K562 (cell line): ENCODE results near the gene SUFU. TPM values are rescaled to one million over a fixed set of nuclear protein-coding genes. Genes with fewer than 3 reads are reported as not detected.
A peak's percentile ranks its signal among the peaks of the same experiment; 100 is the strongest.

Experiments used
- ATAC-seq: fragments of 200-7000 bp; cut with Tn5 transposase; 3 replicates; pipeline ENCODE4 v1.9.1; 2020; ENCODE audit warnings: moderate library complexity
- BruUV-seq: library from RNA; stranded (reverse); fragments of 400-500 nt; replicated peaks from 2 replicates; lab custom pipeline; 2021; lab: Mats Ljungman, UMichigan
- CTCF ChIA-PET: fragments of 300-600 bp; formaldehyde crosslinking; extraction: SDS; loops from one replicate; lab custom pipeline; 2021; ENCODE audit warnings: low intra/inter-chr PET ratio; lab: Yijun Ruan, JAX
- POLR2A ChIA-PET: fragments of 300-600, 350-650 bp; sonication (Branson Sonifier 250); formaldehyde crosslinking; extraction: SDS; loops from one replicate; lab custom pipeline; 2021; ENCODE audit warnings: antibody characterized with exemption, inconsistent platforms; lab: Yijun Ruan, JAX
- DNase-seq, 4 experiments: peaks; one replicate each; pipeline versions ENCODE4 v3.0.0 to v3.0.0-alpha.2; 2011 to 2018; ENCODE audit warnings: low spot score in 3 of 4, mixed read lengths in 3 of 4; ENCODE audit errors: extremely low read depth in 1 of 4
- FAIRE-seq: peaks from 2 replicates; lab custom pipeline; 2011; peaks lifted over from hg19 to GRCh38; lab: Jason Lieb, UNC
- H2AFZ ChIP-seq: 2 replicates; pipeline ENCODE4 v1.6.0; 2011; ENCODE audit warnings: low read depth, low read length, control low read depth, inconsistent platforms
- H3K27ac ChIP-seq: fragments of 200-600 bp; 3 replicates; pipeline ENCODE4 v1.8.0; 2011; ENCODE audit warnings: low read depth, mild to moderate bottlenecking, control low read depth, inconsistent platforms, low read length, moderate library complexity, mixed read lengths; ENCODE audit errors: extremely low read depth
- H3K27me3 ChIP-seq, 2 experiments: fragments of 300-600 bp in 1 of 2; 2 replicates in 1 of 2; 3 replicates in 1 of 2; pipeline versions ENCODE4 v1.6.0 to v1.8.0; 2011; ENCODE audit warnings: inconsistent platforms in 2 of 2, low read length in 2 of 2, mild to moderate bottlenecking in 1 of 2, mixed read lengths in 1 of 2, moderate library complexity in 1 of 2; ENCODE audit not compliant: control insufficient read depth in 2 of 2, insufficient read depth in 2 of 2
- H3K36me3 ChIP-seq: fragments of 300-600 bp; 3 replicates; pipeline ENCODE4 v1.8.0; 2011; ENCODE audit warnings: mild to moderate bottlenecking, low read length, inconsistent platforms; ENCODE audit not compliant: control insufficient read depth, insufficient read depth
- H3K4me1 ChIP-seq, 2 experiments: fragments of 200-600 bp in 1 of 2; replicated peaks in 1 of 2; 2 replicates in 1 of 2; 3 replicates in 1 of 2; pipeline versions ENCODE4 v1.5.1 to v1.8.0; 2011; ENCODE audit warnings: inconsistent platforms in 2 of 2, low read length in 2 of 2, mild to moderate bottlenecking in 1 of 2, mixed read lengths in 1 of 2, moderate library complexity in 1 of 2; ENCODE audit not compliant: control insufficient read depth in 2 of 2, insufficient read depth in 2 of 2
- H3K4me2 ChIP-seq: 2 replicates; pipeline ENCODE4 v1.6.1; 2011; ENCODE audit warnings: low read length, control low read depth, inconsistent platforms, mixed read lengths; ENCODE audit not compliant: insufficient read depth
- H3K4me3 ChIP-seq: fragments of 200-600 bp; sonication (generic), shearing (Covaris generic); 2 replicates; pipeline ENCODE4 v1.5.1; 2016; ENCODE audit warnings: control low read depth, inconsistent platforms
- H3K79me2 ChIP-seq: fragments of 200-600 bp; 3 replicates; pipeline ENCODE4 v1.8.0; 2011; ENCODE audit warnings: low read length, inconsistent platforms; ENCODE audit not compliant: control insufficient read depth, insufficient read depth
- H3K9ac ChIP-seq, 2 experiments: 2 replicates each; pipeline versions ENCODE4 v1.6.0 to v1.6.1; 2011; ENCODE audit warnings: low read depth in 2 of 2, low read length in 2 of 2, control low read depth in 1 of 2, inconsistent platforms in 1 of 2, mild to moderate bottlenecking in 1 of 2, mixed read lengths in 1 of 2; ENCODE audit not compliant: insufficient read depth in 1 of 2
- H3K9me1 ChIP-seq: one replicate; pipeline ENCODE4 v1.6.0; 2011; ENCODE audit warnings: inconsistent platforms, mild to moderate bottlenecking, low read length, moderate library complexity; ENCODE audit not compliant: control insufficient read depth, insufficient read depth
- H3K9me3 ChIP-seq: replicated peaks from 2 replicates; pipeline ENCODE4 v1.5.1; 2011; ENCODE audit warnings: low read depth, low read length, inconsistent platforms; ENCODE audit not compliant: control insufficient read depth, insufficient read depth
- H4K20me1 ChIP-seq: replicated peaks from 2 replicates; pipeline ENCODE4 v1.6.1; 2011; ENCODE audit warnings: low read length, inconsistent platforms, mixed read lengths; ENCODE audit not compliant: control insufficient read depth, insufficient read depth
- ARID3A ChIP-seq: IDR thresholded peaks from 2 replicates; pipeline ENCODE4 v1.6.1; 2012; ENCODE audit warnings: low read depth, low read length, improper control_type of control experiment, borderline replicate concordance
- CBX1 ChIP-seq: sonication (generic); IDR thresholded peaks from 2 replicates; pipeline ENCODE4 v1.6.1; 2016; ENCODE audit warnings: antibody characterized with exemption, low read depth, mild to moderate bottlenecking
- CHD1 ChIP-seq: fragments of 200-600 bp; sonication (generic); IDR thresholded peaks from one replicate; pipeline ENCODE4 v1.6.1; 2012; ENCODE audit warnings: mild to moderate bottlenecking, moderate library complexity, low read length, inconsistent platforms
- ETV1 ChIP-seq: fragments of 450-650 bp; conservative IDR thresholded peaks from 2 replicates; pipeline ENCODE4 v1.6.1; 2016; ENCODE audit warnings: missing genetic modification characterization, control low read depth, low read depth, missing compliant biosample characterization
- RBM25 ChIP-seq: fragments of 200-400 bp; formaldehyde crosslinking; IDR thresholded peaks from 2 replicates; pipeline ENCODE4 v1.6.1; 2018; ENCODE audit warnings: low read length, low read depth, moderate library complexity; ENCODE audit not compliant: severe bottlenecking
- TCFL5 ChIP-seq: fragments of 250-450 bp; sonication (Bioruptor Pico); conservative IDR thresholded peaks from 2 replicates; pipeline ENCODE4 v1.6.1; 2021; ENCODE audit warnings: mild to moderate bottlenecking, moderate library complexity, matching md5 sums
- ZNF146 ChIP-seq: IDR thresholded peaks from one replicate; pipeline ENCODE4 v1.6.1; 2018; ENCODE audit warnings: missing compliant biosample characterization; ENCODE audit not compliant: unreplicated experiment
- ZNF707 ChIP-seq: fragments of 250-450 bp; sonication (Bioruptor Pico); conservative IDR thresholded peaks from 2 replicates; pipeline ENCODE4 v1.8.0; 2022; ENCODE audit warnings: inconsistent platforms, mild to moderate bottlenecking, moderate library complexity
- WGBS: fragments of 100-300 bp; shearing (Covaris generic); methylation state at CpG from one replicate; pipeline ENCODE4 v1.1.6; 2016; ENCODE audit warnings: low coverage, mixed read lengths; ENCODE audit not compliant: insufficient coverage; ENCODE audit errors: missing lambda C conversion rate; 5-methylcytosine and 5-hydroxymethylcytosine counted together
- in situ Hi-C: fragments of 300-500 bp; cut with MboI; formaldehyde crosslinking; loops from 4 replicates; pipeline ENCODE4 v1.15.0; 2018; ENCODE audit warnings: inconsistent platforms, mixed read lengths
- intact Hi-C: fragments of 100-400 bp; cut with micrococcal nuclease; formaldehyde crosslinking; loops from 2 replicates; pipeline ENCODE4 v1.14.2; 2022
- polyA plus RNA-seq, 8 experiments: library from polyadenylated mRNA; depleted of rRNA in 4 of 8; stranded (reverse) in 5 of 8; unstranded in 3 of 8; fragments of >200 nt; fragmentation: Nextera tagmentation in 2 of 8; fragmentation: Illumina TruSeq in 1 of 8; extraction: Ambion mirVana in 2 of 8; extraction: Trizol in 1 of 8; gene quantifications; 2 replicates each; pipeline versions ENCODE4 v1.2.1 to v1.2.3, GENCODE V29; 2011 to 2014; ENCODE audit warnings: inconsistent platforms in 1 of 8, missing spikeins in 1 of 8
- total RNA-seq, 7 experiments: library from RNA; depleted of rRNA in 6 of 7; stranded (reverse); fragments of >200 nt in 6 of 7; fragmentation: Illumina TruSeq in 2 of 7; extraction: Trizol in 2 of 7; gene quantifications; 2 replicates each; pipeline versions ENCODE4 v1.2.1 to v1.2.3, GENCODE V29; 2011 to 2021; ENCODE audit warnings: low replicate concordance in 1 of 7
- TF ChIP-seq, protein P1 (sequence below): sonication (generic); formaldehyde crosslinking; IDR thresholded peaks from 2 replicates; pipeline ENCODE4 v1.8.1; 2022; ENCODE audit warnings: missing genetic modification reagents

SUFU gene
- total and polyA plus RNA-seq, 9 of the 15 experiments (the other 6 are each of a cell fraction or from before 2014, with no cell fraction given), result 0.59 to 6.3 (median 0.82) TPM

- TF ChIP-seq, protein P1, sequence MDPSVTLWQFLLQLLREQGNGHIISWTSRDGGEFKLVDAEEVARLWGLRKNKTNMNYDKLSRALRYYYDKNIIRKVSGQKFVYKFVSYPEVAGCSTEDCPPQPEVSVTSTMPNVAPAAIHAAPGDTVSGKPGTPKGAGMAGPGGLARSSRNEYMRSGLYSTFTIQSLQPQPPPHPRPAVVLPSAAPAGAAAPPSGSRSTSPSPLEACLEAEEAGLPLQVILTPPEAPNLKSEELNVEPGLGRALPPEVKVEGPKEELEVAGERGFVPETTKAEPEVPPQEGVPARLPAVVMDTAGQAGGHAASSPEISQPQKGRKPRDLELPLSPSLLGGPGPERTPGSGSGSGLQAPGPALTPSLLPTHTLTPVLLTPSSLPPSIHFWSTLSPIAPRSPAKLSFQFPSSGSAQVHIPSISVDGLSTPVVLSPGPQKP (CRISPR knock-in tag), result no peak
- TF ChIP-seq TCFL5 (CRISPR knock-in tag) (no peak), CBX1 (no peak), RBM25 (no peak), CHD1 (no peak), ZNF707 (CRISPR knock-in tag) (no peak), ETV1 (no peak), ARID3A (no peak), ZNF146 (CRISPR knock-in tag) (no peak)
- no peak overlapping the region for H3K4me3 ChIP-seq
- POLR2A ChIA-PET, result interaction anchor here (0.7 to 1.3 kb wide), 4 partner anchors 11 to 264 kb away, joined by 3 read pairs; no protein-coding TSS in a partner anchor
- DNase-seq, result no peak
- no peaks in the 10 kb centered on the region for H3K9me3 ChIP-seq
- H3K36me3 ChIP-seq, result no peaks in the 10 kb centered on the region; the same call in 2 of the 3 replicates
- H4K20me1 ChIP-seq, result no peaks in the 10 kb centered on the region
- H3K79me2 ChIP-seq, result no peaks in the 10 kb centered on the region
- no TSS peak for BruUV-seq
- H3K4me2 ChIP-seq, result 0 out of 2 replicates have a peak overlapping the region, but pooled peaks have one; percentile 12
- in situ Hi-C loops, result loop anchor here (25.0 kb wide), 1 partner anchor 686 kb away; the partner anchor contains the start of gene KCNIP2
- CTCF ChIA-PET, result no interaction called here
- H2AFZ ChIP-seq, result no peak overlapping the region
- H3K4me1 ChIP-seq, result peaks cover 0 to 10% of the 10 kb centered on the region in 2 experiments; a peak in 4 of 5 replicates
- no peak overlapping the region; the same call in 2 of the 3 replicates for H3K27ac ChIP-seq
- H3K9me1 ChIP-seq, result peaks cover 2% of the 10 kb centered on the region
- no peak overlapping the region; a peak in 1 of 4 replicates for H3K9ac ChIP-seq
- WGBS, result no CpG with 5 or more reads among the region's 1 CpG
- no peak; the same call in 1 of the 3 replicates for ATAC-seq
- intact Hi-C loops, result no loop called here
- no peak for FAIRE-seq
- no peaks in the 10 kb centered on the region for H3K27me3 ChIP-seq
Measured at GRCh38 chr10:102522874-102523249, 19.1 kb downstream of the SUFU start.
